NCI-H82 treated with DMSO at 0.1 percent for 48 hours (cell line): ENCODE measurements around the gene PTF1A.

Source experiments
- DNase-seq: peaks from one replicate; lab custom pipeline; 2025; ENCODE audit not compliant: unreplicated experiment; lab: John Stamatoyannopoulos, UW

PTF1A gene

DNA sequence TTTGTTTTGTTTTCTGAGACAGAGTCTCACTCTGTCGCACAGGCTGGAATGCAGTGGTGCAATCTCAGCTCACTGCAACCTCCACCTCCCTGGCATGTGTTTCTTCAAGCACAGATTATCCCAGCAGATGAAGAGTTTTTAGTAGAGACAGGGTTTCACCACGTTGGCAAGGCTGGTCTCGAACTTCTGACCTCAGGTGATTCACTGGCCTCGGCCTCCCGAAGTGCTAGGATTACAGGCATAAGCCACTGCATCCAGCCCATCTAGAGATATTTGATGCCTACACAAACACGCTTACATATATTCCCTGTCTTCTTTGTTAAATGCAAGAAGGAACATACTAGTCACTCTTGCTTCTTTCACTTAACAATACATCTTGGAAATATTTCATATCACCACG, 5.9 kb upstream of the PTF1A start:
- no peak for DNase-seq

DNA sequence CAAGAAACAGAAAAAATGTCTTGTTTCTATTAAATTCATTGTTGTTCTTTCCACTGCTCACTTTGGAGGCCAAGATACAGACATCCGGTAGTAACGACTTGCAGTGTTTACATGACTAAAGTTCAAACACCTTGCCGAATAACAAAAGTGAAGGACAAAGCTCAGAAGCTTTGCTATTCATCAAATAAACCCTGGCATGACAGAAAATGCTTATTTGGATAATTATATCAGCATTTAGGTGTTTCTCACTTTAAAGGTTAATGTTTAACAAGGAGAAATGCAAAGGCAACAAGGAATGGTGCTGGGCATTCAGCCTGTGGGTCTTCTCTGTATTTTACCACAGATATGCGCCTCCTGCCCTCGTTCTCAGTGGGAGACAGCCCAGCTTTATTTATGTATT, 5.4 kb upstream of the PTF1A start:
- no peak for DNase-seq

DNA sequence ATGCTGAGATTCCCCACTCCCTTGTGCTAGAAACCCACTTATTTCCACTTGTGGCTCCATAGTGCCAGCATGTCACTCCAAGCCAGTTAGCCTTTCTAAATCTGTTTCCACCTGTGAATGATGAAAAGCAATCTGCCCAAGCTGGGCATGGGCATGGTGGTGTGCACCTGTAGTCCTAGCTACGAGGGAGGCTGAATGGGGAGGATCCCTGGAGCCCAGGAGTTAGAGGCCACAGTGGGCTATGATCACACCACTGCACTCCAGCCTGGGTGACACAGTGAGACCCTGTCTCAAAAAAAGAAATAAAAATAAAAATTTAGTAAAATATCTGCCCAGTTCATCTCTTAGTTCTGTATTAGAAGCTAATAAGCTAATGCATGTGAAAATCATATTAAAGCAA, 5.0 kb upstream of the PTF1A start:
- no peak for DNase-seq

DNA sequence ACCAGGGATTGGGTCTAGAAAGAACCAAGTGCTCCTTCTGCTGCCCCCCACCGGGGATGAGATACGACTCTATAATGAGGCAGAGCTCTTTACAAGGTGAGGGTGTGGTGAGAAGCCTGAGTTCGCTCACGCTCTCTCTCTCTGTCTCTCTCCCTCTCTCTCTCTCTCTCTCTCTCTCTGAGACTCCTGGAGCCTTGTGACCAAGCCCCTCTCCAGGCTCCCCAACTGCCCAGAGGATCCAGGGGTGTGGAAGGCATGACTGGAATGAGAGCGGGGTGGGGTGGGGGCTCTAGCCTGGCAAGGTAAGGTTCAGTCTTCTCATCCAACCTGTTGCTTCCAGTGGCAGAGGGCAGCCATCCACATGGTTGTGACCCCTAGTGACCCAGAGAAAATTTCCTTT, 3.1 kb upstream of the PTF1A start:
- DNase-seq = no peak

DNA sequence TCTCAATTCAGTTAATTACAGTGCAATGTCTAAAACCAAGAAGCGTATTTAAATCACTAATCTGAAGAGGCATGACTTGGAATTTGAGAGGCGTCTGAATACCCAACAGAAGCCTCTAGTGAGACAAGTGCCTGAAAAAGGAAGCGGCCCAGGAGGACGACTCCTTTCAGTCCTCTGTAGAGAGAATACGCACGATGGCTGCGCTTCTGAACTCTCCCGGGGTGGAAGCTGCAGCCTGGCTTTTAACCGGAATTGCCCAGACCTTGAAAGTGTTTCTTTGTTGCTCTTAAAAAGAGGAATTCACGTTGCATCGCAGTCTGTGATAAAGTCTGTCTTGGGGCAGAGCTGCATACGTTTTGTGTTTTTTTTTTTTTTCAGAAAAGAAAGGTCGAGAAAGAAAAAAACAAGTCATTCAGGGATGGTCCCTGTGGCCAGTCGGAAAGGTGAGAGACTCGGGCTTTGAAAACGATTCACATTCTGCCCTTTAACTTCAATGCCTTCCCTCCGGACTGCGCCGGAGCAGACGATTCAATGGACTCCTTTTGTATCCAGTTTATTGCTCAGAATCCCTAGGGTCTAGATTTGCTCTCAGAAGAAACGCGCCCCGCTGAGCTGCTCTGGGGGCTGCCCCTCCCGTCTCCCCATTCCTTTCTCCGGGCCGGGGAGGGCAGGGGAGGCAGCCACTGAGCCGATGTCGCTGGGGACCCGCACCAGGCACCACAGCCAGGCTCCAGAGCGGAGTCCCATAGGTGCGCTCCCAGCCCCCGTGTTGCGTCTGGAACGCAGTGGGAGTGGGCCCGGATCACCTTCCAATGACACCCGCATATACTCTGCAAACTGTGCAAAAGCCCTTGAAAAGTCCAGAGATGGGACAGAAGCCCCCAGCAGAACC, 994 bp upstream of the PTF1A start:
- no peak for DNase-seq

DNA sequence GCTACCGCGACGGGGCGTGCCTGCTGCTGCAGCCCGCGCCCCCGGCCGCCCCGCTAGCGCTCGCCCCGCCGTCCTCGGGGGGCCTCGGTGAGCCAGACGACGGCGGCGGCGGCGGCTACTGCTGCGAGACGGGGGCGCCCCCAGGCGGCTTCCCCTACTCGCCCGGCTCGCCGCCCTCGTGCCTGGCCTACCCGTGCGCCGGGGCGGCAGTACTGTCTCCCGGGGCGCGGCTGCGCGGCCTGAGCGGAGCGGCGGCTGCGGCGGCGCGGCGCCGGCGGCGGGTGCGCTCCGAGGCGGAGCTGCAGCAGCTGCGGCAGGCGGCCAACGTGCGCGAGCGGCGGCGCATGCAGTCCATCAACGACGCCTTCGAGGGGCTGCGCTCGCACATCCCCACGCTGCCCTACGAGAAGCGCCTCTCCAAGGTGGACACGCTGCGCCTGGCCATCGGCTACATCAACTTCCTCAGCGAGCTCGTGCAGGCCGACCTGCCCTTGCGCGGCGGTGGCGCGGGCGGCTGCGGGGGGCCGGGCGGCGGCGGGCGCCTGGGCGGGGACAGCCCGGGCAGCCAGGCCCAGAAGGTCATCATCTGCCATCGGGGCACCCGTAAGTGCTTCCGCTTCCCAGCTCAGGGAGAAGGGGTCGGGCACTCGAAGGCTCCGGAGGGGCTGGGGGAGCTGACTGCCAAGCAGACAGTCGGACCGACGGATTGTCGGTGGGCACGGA, 761 bp downstream of the PTF1A start:
- DNase-seq = no peak

DNA sequence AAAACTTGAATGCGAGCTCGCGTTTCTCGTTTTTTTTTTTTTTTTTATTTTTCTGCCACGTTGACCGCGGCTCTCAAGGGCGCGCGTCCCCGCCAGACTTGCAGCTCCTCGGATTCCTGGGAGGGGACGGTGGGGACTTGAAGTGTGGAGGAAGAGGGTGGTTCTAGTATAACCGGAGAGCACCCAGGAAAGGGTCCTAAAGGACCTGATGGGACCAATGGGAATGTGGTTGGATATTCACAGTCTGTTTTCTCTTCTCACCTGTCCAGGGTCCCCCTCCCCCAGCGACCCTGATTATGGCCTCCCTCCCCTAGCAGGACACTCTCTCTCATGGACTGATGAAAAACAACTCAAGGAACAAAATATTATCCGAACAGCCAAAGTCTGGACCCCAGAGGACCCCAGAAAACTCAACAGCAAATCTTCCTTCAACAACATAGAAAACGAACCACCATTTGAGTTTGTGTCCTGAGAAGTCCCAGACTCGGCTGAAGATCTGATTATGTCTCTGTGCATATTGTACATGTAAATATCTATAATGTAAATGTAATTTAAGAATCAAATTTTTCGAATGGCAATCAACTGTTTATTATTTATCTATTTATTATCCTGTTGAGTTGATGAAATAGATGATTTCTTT, 1.4 kb downstream of the PTF1A start:
- DNase-seq = no peak

DNA sequence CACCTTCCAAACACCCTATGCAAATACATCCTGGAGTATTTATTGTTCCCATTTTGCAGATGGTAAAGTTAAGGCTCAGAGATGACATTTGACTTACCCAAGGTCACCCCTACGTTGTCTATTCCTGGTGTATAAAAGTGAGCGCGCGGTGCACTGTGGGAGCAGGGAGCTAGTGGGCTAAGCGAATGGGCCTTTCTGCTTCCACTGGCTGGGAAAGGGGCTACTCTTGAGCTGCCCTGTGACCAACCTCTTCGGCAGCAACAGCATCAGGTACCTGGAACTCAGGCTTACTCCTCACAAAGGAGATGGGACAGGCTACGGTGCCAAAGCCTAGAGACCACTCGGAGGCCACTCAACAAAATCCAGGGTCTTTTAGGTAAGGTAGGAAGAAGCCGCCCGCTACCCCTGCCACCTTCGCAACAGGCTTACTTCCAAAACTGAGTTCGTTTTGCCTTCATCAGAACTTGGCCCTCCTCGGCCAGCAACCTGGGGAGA, 2.4 kb downstream of the PTF1A start:
- DNase-seq = no peak

DNA sequence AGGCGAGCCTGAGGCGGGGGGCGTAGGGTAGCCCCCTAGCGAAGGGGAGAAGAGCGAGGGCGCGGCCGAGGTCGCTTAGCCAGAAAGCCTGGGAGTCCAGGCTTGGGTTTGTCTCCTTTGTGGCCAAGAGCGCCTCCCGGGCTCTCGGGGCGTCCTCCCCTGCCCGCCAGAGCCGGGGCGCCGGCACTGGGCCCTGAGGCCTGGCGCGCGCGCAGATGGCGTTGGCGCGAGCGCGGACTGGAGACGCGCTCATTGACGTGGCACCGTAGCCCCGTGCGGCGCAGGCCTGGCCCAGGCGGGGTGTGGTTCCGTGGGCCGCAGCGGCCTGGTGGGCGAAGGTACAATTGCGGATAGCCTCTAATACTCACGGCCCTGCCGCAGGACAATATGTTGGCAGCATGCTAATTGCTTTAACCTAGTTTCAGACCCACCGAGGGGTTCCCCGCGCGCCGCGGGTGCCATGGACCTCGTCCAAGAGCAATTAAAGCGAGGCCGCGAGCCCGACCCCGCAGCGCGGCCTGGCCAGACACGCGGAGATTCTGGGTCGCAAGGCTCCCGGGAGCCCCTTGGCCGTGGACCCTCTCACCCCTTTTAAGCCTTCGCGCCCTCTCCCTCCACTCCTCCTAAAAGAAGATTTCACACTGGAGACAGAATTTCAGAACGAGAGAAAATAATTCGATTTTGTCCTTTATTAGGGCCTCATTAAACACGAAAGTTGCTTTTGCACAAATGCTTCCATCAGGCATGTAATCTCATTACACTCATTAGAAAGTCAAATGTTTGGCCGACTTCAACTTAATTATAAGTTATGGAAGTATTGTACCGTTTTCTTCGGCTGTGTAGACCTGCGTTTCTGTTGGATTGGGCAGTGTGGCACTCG, 3.1 kb downstream of the PTF1A start:
- no peak for DNase-seq

DNA sequence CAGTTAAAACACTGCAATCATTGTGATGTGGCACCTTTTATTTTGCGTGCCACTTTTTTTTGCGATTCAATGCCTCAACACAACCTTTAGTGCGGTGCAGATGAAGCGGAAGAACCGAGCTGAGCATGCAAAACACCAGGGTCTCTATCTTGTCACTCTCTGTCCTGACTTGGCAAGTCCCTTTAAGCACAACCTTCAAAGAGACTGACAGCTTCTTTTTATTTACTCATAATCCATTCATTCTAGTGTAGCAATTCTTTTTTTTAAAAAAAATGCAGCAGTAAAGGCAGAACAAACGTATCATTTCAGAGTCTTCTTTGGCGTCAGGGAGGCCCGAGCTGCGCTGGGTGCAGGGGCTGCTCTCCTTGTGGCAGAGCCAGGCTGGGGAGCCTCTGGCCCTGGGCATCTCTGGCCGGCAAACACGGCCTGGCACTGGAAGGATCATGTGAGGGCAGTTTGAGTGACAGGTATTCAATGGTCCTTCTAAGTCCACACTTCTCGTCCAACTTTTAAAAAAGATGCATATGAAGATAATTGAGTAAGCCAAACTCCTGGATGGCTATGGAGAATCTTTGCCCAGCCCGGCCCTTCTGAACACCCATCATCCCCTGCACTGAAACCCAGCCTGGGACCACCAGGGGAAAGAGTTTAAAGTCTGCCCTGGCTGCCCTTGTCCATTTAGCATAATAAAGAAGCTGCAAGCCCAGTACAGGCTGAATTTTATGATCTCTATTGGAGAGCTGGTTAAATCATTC, 3.9 kb downstream of the PTF1A start:
- DNase-seq = no peak

DNA sequence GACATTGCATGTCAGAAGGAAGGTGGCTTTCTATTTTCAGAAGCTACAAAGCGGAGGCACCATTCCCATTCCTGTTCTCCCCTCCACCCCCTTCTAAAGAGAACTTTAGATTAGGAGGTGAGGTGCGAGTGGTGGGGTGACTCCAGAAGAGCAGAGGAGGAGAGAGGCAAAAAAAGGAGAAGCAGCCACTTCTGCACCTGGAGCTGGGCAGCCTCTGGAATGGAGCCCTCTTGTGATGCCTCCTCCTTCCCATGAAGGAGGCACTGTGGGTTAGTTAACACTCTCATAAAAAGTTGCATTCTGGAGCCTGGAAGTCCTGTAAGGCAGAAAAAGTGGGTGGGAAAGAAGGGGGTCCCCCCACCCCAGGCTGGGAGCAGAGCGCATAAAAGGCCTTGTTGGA, 4.8 kb downstream of the PTF1A start:
- DNase-seq = no peak

DNA sequence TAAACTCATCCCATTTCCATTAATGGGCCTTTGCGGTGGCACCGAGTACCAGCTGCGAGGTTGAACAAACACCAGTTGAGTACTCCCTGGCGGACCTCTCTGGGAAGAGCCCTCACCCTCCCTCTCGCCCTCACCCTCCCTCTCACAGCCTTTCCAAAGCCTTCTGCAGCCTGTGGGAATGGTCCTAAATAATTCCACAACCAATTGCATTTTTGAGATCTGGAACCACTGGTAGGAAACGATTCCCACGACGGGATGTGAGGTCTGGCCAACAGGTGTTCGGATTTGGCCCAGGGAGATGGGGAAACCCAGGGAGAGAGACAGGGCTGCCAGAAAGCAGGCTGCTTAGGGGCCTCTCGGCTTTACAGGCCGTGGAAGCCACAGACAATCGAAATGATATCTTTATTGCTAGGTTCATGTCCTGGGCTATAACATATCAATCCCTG, 5.3 kb downstream of the PTF1A start:
- no peak for DNase-seq

DNA sequence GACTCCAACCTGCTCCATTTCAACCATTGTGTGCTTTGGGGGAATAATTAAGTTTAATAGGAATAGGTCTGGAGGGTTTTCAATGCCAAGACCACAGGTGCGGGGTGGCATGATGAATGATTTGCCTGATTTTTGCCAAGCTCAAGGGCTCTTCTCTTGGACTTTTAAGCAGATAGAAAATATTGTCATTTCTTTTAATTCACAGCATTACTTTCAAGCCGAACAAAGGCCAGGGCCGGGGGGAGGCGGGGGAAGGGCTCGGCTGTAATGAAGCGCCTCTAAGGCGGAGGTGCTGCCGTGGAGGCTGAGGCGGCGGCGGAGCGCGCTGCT, 6.5 kb downstream of the PTF1A start:
- DNase-seq = no peak

DNA sequence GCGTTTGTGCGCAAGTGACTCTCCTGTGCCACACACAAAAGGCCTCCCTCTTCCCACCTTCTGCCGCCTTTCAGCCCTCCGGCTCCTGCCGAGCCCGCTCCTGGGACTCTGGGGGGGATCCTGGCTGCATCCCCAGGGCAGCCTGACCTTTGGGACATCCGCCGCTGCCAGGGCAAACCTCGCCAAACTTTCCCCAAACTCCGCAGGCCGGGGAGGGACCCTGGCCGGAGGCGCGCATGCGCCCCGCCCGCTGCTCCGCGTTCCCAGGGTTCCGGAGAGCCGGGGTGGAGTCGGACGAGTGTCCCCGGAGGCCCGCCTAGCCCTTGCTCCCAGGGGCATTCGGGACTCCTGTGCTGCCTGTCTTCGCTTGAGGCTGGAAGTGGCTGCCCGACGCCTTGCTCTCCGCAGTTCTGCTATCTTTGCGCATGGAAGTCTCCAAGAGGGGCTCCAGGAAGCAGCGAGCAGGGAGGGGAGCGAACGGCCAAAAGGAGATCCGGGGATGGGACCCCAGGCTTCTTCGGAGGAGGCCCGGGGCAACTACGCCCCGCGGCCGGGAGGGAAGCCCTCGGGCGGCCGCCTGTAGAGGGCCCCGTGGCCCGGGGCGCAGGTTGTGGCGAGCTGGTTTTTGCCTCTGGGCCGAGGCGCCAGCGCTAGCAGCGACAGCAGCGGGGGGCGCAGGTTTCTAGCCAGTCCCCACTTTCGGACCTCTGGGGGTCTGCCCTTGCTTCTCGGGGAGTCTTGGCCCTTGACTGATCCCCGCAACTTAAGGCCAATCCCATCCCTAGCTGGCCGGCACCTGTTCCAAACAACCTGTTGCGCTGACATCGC, 7.0 kb downstream of the PTF1A start:
- no peak for DNase-seq

DNA sequence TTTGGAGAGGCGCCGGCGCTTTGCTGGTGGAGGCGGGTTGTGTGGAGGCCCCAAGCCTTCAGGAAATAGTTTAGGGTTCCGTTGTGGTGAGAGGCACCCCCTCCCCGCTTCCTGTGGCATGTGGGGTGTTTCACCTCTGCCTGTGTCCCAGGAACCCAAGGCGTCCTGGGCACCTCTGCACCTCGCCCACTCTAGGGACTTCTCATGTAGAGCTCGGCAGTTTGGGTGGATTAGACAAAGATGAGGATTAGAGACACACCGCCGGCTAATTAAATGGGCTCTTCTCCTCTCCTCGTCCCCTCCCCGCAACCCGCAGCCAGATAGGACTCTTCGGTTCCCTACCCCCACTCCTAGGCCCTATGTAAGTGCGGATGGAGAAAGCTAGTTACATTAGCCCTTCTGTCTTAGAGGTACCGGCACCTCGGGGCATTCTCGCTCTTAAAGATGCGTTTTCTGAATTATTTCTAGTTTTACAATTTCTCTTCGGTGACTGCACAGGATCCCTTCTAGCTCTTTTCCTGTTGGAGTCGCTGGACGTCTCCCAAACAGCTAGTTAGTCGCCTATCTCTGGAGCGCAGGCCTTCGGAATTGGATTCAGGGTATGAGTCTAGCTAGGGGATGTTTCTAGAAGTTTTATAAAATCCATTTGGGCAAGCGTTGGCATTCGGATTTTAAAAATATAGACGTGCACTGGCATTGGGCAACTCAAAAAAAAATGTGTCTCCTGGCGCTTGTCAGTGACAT, 7.8 kb downstream of the PTF1A start:
- DNase-seq = no peak

DNA sequence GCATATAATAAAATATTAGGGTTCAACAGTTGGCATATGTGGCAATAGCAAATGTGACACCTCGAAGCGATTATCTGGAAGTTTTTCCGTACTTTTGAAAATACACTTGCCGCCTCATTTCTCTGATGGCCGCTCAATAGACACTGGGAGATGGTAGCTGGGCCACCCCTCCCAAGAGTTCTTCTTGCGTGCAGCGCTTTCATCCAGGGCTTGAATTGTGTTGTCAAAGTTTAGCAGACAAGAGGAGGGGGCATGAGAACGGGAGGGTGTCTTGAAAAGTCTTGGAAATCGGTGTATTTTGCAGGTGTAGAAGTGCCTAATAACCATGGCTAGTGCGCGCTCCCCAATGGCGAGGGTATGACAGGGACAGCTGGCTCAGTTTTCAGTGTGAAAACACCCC, 8.5 kb downstream of the PTF1A start:
- no peak for DNase-seq

DNA sequence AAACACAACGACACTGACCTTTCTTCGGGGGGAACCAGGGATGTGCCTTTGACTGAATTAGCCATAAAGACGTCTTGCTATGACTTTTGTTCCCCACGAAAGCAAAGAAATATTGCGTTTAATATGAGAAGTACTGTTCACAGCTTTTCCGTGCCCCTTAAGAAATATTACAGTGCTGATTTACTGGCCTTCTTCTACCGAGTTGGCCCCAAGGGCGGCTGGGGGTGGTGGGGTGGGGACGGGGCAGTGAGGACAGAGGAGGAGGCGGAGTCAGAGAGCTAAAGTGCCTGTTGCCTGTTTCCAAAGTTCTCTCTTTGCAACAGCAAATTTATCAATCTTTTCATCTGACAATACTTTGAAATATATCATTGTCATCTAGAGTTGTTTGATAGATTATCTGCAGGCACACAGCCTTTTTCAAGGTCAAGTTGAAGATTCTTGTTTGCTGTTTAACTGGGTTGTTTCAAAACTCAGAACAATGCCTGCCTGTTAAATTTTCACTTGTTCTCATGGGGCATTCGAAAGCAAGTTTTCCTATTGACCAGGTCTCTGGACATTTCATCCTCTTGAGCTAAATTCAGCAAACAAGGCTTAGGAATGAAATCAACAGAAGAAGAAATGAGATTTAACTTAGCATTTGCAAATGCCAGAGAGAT, 9.0 kb downstream of the PTF1A start:
- no peak for DNase-seq

DNA sequence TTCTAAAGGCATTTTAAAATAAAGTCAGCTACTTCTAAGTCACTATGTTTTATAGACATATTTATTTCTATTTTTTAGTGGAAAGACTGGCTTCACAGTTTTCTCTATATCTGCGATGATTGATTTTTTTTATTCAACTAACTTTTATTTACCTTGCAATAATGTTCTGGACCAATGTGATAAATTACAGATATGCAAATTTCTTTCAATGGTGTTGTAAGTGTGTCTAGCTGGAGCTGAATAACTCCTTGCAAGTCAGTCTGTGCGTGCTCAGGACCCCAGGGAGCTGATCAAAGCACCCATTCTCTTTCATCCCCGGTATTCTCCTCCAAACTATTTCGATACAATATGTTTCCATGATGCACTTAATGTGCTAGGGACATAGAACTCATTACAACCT, 9.7 kb downstream of the PTF1A start:
- no peak for DNase-seq
